Middle frontal gyrus (tissue), 1 donor: ENCODE results near the gene ZNF561.
"Not testable (repeated sequence)": the region's sequence is repeated elsewhere in the genome, so short reads cannot be mapped to it uniquely, and the experiment has no call there.

Source experiments
- DNase-seq: peaks from one replicate; pipeline ENCODE4 v3.0.0-alpha.2; 2015; ENCODE audit warnings: low spot score; ENCODE audit errors: extremely low spot score

The ZNF561 gene

DNA sequence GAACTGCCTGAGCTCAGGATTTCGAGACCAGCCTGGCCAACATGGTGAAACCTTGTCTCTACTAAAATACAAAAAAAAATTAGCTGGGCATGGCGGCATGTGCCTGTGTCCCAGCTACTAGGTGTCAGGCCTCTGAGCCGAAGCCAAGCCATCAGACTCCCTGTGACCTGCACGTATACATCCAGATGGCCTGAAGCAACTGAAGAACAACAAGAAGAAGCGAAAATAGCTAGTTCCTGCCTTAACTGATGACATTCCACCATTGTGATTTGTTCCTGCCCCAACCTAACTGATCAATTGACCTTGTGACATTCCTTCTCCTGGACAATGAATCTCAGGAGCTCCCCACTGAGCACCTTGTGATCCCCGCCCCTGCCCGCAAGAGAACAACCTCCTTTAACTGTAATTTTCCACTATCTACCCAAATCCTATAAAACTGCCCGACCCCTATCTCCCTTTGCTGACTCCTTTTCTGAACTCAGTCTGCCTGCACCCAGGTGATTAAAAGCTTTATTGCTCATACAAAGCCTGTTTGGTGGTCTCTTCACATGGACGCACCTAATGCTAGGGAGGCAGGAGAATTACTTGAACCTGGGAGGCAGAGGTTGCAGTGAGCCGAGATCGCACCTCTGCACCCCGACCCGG lies 38.8 kb downstream of the ZNF561 start:
- not testable (repeated sequence) for DNase-seq

DNA sequence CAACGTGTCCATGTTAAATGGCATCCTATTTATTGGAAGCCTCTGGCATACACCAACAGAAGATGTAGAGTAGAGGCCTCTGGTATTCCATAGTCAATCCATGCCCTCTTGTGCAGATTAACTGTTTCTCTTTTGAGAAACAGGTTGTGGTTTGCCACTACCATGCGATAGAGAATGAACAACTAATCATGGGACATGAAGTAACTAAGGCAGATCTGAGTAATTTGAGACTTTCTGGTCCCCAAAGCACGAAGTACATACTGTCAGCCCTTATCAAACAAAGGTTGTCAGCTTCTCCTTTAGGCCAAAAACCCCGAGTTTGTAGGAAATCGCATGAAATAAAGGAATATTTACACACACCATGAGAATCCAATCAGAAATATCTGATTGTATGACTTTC lies 40.3 kb downstream of the ZNF561 start:
- DNase-seq, result no peak

DNA sequence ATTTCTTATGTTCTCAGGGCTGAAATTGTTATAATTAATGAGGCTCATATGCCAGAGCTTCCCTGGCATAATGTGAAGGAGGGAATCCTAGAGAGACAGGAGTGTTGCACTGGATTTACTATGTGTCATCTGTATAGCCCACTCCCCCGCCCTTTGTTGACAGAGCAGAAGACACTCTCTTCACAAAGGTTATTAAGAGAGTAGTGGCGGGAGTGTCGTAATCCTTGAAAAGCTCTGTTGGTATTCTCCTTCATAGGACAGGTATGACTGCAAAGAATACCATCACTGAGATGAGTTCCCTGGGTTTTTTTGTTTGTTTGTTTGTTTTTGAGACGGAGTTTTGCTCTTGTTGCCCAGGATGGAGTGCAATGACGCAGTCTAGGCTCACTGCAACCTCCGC lies 50.8 kb downstream of the ZNF561 start:
- DNase-seq, result no peak

DNA sequence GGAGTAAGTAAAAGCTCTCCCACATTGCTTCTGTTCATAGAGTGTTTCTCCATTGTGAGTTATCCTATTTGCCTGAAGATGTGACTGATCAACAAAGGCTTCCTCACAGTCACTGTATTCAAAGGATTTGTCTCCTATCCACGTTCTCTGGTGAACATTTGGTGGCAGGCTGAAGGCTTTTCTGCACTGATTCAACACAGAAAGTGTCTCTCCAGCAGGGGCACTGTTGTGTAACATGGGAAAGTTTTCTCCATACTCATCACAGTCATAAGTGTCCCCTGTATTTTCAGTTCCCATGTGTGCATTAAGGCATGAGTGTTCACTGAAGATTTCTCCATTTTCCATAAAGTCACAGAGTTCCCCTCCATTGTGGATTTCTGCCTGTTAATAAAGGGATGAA lies 54.3 kb downstream of the ZNF561 start:
- no peak for DNase-seq

DNA sequence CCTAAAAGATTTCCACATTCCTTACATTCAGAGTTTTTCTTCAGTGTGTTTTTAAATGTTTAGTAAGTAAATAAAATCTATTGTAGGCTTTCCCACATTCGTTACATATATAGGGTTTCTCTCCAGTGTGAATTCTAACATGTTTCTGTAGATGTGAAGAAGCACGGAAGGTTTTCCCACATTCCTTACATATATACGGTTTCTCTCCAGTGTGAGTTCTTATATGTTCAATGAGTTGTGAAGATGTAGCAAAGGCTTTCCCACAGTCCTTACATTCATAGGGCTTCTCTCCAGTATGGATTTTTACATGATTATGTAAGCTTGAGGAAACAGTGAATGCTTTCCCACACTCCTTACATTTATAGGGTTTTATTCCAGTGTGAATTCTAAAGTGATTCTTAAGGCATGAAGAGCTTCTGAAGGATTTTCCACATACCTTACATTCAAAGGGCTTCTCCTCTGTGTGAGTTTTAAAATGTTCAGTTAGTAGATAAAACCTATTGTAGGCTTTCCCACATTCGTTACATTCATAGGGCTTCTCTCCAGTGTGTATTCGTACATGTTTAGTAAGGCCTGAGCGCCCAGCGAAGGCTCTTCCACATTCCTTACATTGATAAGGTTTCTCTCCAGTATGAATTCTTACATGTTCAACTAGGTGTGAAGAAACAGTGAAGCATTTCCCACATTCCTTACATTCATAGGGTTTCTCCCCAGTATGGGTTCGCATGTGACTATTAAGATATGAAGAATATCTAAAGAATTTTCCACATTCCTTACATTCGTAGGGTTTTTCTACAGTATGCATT lies 54.9 kb downstream of the ZNF561 start:
- DNase-seq, result no peak
